Osteoblast (primary cell): ENCODE data around the gene SPO11. TPM values are rescaled to one million over a fixed set of nuclear protein-coding genes. Genes with fewer than 3 reads are reported as not detected.
A peak's percentile ranks its signal among the peaks of the same experiment; 100 is the strongest.

ENCODE experiments used
- DNase-seq: peaks from one replicate; pipeline ENCODE4 v3.0.0; 2011; ENCODE audit warnings: low spot score, mixed read lengths; ENCODE audit not compliant: insufficient read length; ENCODE audit errors: missing footprints
- H2AFZ ChIP-seq: 2 replicates; pipeline ENCODE4 v1.6.0; 2011; ENCODE audit warnings: mild to moderate bottlenecking, low read length
- H3K27ac ChIP-seq: 2 replicates; pipeline ENCODE4 v1.5.1; 2011; ENCODE audit warnings: mild to moderate bottlenecking, low read depth, low read length, moderate library complexity
- H3K27me3 ChIP-seq: 2 replicates; pipeline ENCODE4 v1.6.0; 2012; ENCODE audit warnings: mild to moderate bottlenecking, control low read depth, inconsistent platforms, low read length, moderate library complexity; ENCODE audit not compliant: insufficient read depth
- H3K36me3 ChIP-seq: 2 replicates; pipeline ENCODE4 v1.5.1; 2011; ENCODE audit warnings: mild to moderate bottlenecking, low read length, control low read depth, moderate library complexity; ENCODE audit not compliant: insufficient read depth
- H3K4me1 ChIP-seq: 2 replicates; pipeline ENCODE4 v1.5.1; 2011; ENCODE audit warnings: mild to moderate bottlenecking, low read length, control low read depth, moderate library complexity; ENCODE audit not compliant: insufficient read depth
- H3K4me2 ChIP-seq: 2 replicates; pipeline ENCODE4 v1.6.0; 2011; ENCODE audit warnings: mild to moderate bottlenecking, low read length; ENCODE audit not compliant: insufficient read depth
- H3K4me3 ChIP-seq: fragments of 200-600 bp; sonication (generic); 3 replicates; pipeline ENCODE4 v1.5.1; 2012; ENCODE audit warnings: mild to moderate bottlenecking, low read length, inconsistent platforms; ENCODE audit not compliant: insufficient read depth
- H3K79me2 ChIP-seq: 2 replicates; pipeline ENCODE4 v1.6.0; 2012; ENCODE audit warnings: mild to moderate bottlenecking, low read length, control low read depth, inconsistent platforms; ENCODE audit not compliant: insufficient read depth
- H3K9me3 ChIP-seq: 2 replicates; pipeline ENCODE4 v1.5.1; 2011; ENCODE audit warnings: low read depth, low read length, control low read depth
- H4K20me1 ChIP-seq: 2 replicates; pipeline ENCODE4 v1.6.0; 2012; ENCODE audit warnings: mild to moderate bottlenecking, low read length, control low read depth; ENCODE audit not compliant: insufficient read depth
- CTCF ChIP-seq: IDR thresholded peaks from 2 replicates; pipeline ENCODE4 v1.5.1; 2011; ENCODE audit warnings: mild to moderate bottlenecking, low read depth, low read length, moderate library complexity; ENCODE audit errors: extremely low read depth
- total RNA-seq: library from RNA; depleted of rRNA; stranded (reverse); fragments of >200 nt; gene quantifications from 2 replicates; pipeline ENCODE4 v1.2.3, GENCODE V29; 2012

SPO11 gene
- total RNA-seq, 1 donor: not detected

GRCh38 chr20:57374343-57374930 lies 44.8 kb downstream of the SPO11 start:
- no peak overlapping the region for H3K4me2 ChIP-seq
- DNase-seq: no peak
- H3K9me3 ChIP-seq: no peaks in the 10 kb centered on the region
- peak overlapping the region; percentile 32 for H3K27ac ChIP-seq
- no peaks in the 10 kb centered on the region for H3K27me3 ChIP-seq
- H3K79me2 ChIP-seq: no peaks in the 10 kb centered on the region
- H3K36me3 ChIP-seq: peaks cover 88% of the 10 kb centered on the region
- no peak overlapping the region for H2AFZ ChIP-seq
- peaks cover 9% of the 10 kb centered on the region for H3K4me1 ChIP-seq
- H4K20me1 ChIP-seq: peaks cover 15% of the 10 kb centered on the region
- H3K4me3 ChIP-seq: no peak overlapping the region
- no peak for TF ChIP-seq CTCF

- H4K20me1 ChIP-seq: peaks cover 15% of the 10 kb centered on the region
- no peaks in the 10 kb centered on the region for H3K79me2 ChIP-seq
- no peak overlapping the region for H3K4me3 ChIP-seq
- peak; percentile 69 for DNase-seq
- no peaks in the 10 kb centered on the region for H3K27me3 ChIP-seq
- H2AFZ ChIP-seq: no peak overlapping the region
- no peak for TF ChIP-seq CTCF
- peaks cover 9% of the 10 kb centered on the region for H3K4me1 ChIP-seq
- H3K36me3 ChIP-seq: peaks cover 81% of the 10 kb centered on the region
- H3K4me2 ChIP-seq: no peak overlapping the region
- no peaks in the 10 kb centered on the region for H3K9me3 ChIP-seq
- peak overlapping the region; percentile 32 for H3K27ac ChIP-seq
These were observed 45.5 kb downstream of the SPO11 start for GRCh38 chr20:57374931-57375651.

GRCh38 chr20:57375652-57376230 lies 46.1 kb downstream of the SPO11 start:
- H3K4me2 ChIP-seq: no peak overlapping the region
- no peaks in the 10 kb centered on the region for H3K27me3 ChIP-seq
- no peak overlapping the region for H3K27ac ChIP-seq
- H3K9me3 ChIP-seq: no peaks in the 10 kb centered on the region
- peaks cover 77% of the 10 kb centered on the region for H3K36me3 ChIP-seq
- no peak for TF ChIP-seq CTCF
- H3K4me3 ChIP-seq: no peak overlapping the region
- no peak overlapping the region for H2AFZ ChIP-seq
- DNase-seq: peak; percentile 54
- H4K20me1 ChIP-seq: peaks cover 15% of the 10 kb centered on the region
- peaks cover 9% of the 10 kb centered on the region for H3K4me1 ChIP-seq
- no peaks in the 10 kb centered on the region for H3K79me2 ChIP-seq

- Histone ChIP-seq H3K4me1 (peaks cover 9% of the 10 kb centered on the region), H3K79me2 (no peaks in the 10 kb centered on the region), H3K36me3 (peaks cover 64% of the 10 kb centered on the region), H4K20me1 (peaks cover 15% of the 10 kb centered on the region), H3K4me3 (no peak overlapping the region), H3K4me2 (no peak overlapping the region), H3K27ac (no peak overlapping the region), H3K27me3 (no peaks in the 10 kb centered on the region), H2AFZ (no peak overlapping the region), H3K9me3 (no peaks in the 10 kb centered on the region)
- no peak for DNase-seq
- TF ChIP-seq CTCF: no peak
These were observed 47.7 kb downstream of the SPO11 start for GRCh38 chr20:57377350-57377749.
